GM12878 (cell line): ENCODE data around the gene NALF2. TPM values are rescaled to one million over a fixed set of nuclear protein-coding genes. Genes with fewer than 3 reads are reported as not detected.

Source experiments
- ATAC-seq: fragments of 200-7000 bp; cut with Tn5 transposase; 3 replicates; pipeline ENCODE4 v1.9.1; 2020; ENCODE audit warnings: mild to moderate bottlenecking, moderate library complexity
- BruUV-seq: library from RNA; stranded (reverse); fragments of 400-500 nt; replicated peaks from 2 replicates; lab custom pipeline; 2021; lab: Mats Ljungman, UMichigan
- CTCF ChIA-PET: fragments of 300-600 bp; sonication (Branson Sonifier 250); formaldehyde crosslinking; extraction: SDS; loops from one replicate; lab custom pipeline; 2021; ENCODE audit warnings: inconsistent platforms; lab: Yijun Ruan, JAX
- POLR2A ChIA-PET: fragments of 350-600 bp; formaldehyde crosslinking; extraction: SDS; loops from one replicate; lab custom pipeline; 2021; ENCODE audit warnings: inconsistent platforms; lab: Charles Lee
- RAD21 ChIA-PET: fragments of 300-600 bp; sonication (Branson Sonifier 250); formaldehyde crosslinking; loops from one replicate; lab custom pipeline; 2023; ENCODE audit warnings: antibody characterized with exemption; ENCODE audit not compliant: unreplicated experiment; lab: Charles Lee
- SMC1A ChIA-PET: fragments of 300-600 bp; sonication (Branson Sonifier 250); formaldehyde crosslinking; loops from one replicate; lab custom pipeline; 2023; ENCODE audit not compliant: unreplicated experiment, uncharacterized antibody; lab: Charles Lee
- DNase-seq: peaks from one replicate; pipeline ENCODE4 v3.0.0-alpha.2; 2011; ENCODE audit warnings: low read depth, low spot score
- FAIRE-seq: peaks from 3 replicates; lab custom pipeline; 2011; peaks lifted over from hg19 to GRCh38; lab: Jason Lieb, UNC
- H2AFZ ChIP-seq: 2 replicates; pipeline ENCODE4 v1.6.0; 2011; ENCODE audit warnings: low read depth, low read length, control low read depth; ENCODE audit not compliant: control insufficient read depth
- H3K27ac ChIP-seq: 2 replicates; pipeline ENCODE4 v1.5.1; 2011; ENCODE audit warnings: control low read depth; ENCODE audit not compliant: control insufficient read depth, insufficient read depth
- H3K27me3 ChIP-seq, 2 experiments: replicated peaks in 1 of 2; 2 replicates each; pipeline versions ENCODE4 v1.6.0 to v1.6.1; 2011; ENCODE audit warnings: low read length in 1 of 2; ENCODE audit not compliant: control insufficient read depth in 2 of 2, insufficient read depth in 2 of 2
- H3K36me3 ChIP-seq, 2 experiments: 2 replicates each; pipeline ENCODE4 v1.5.1; 2011; ENCODE audit warnings: low read length in 1 of 2; ENCODE audit not compliant: control insufficient read depth in 2 of 2, insufficient read depth in 2 of 2
- H3K4me1 ChIP-seq: 2 replicates; pipeline ENCODE4 v1.6.1; 2011; ENCODE audit warnings: mild to moderate bottlenecking, low read length, moderate library complexity, mixed read lengths; ENCODE audit not compliant: control insufficient read depth, insufficient read depth
- H3K4me2 ChIP-seq: 2 replicates; pipeline ENCODE4 v1.6.0; 2011; ENCODE audit warnings: control low read depth; ENCODE audit not compliant: control insufficient read depth, insufficient read depth
- H3K4me3 ChIP-seq: fragments of 200-600 bp; sonication (generic); 2 replicates; pipeline ENCODE4 v1.5.1; 2016
- H3K79me2 ChIP-seq: 2 replicates; pipeline ENCODE4 v1.6.0; 2011; ENCODE audit warnings: low read length; ENCODE audit not compliant: control insufficient read depth, insufficient read depth
- H3K9ac ChIP-seq: 2 replicates; pipeline ENCODE4 v1.8.0; 2011; ENCODE audit warnings: low read length, control low read depth, mixed read lengths; ENCODE audit not compliant: control insufficient read depth, insufficient read depth
- H3K9me3 ChIP-seq: replicated peaks from 3 replicates; pipeline ENCODE4 v1.5.1; 2011; ENCODE audit warnings: mild to moderate bottlenecking, low read length; ENCODE audit not compliant: control insufficient read depth, insufficient read depth
- H4K20me1 ChIP-seq: 2 replicates; pipeline ENCODE4 v1.6.0; 2011; ENCODE audit not compliant: control insufficient read depth, insufficient read depth
- EED ChIP-seq: sonication (generic); IDR thresholded peaks from 2 replicates; pipeline ENCODE4 v1.6.1; 2016; ENCODE audit warnings: antibody characterized with exemption, low read depth
- POLR2A ChIP-seq: IDR thresholded peaks from 2 replicates; pipeline ENCODE4 v1.6.1; 2011; ENCODE audit warnings: low read depth, mild to moderate bottlenecking, low read length
- TBL1XR1 ChIP-seq: IDR thresholded peaks from 2 replicates; pipeline ENCODE4 v1.6.1; 2012; ENCODE audit warnings: low read depth, low read length, improper control_type of control experiment
- ZNF384 ChIP-seq: IDR thresholded peaks from 2 replicates; pipeline ENCODE4 v1.6.1; 2012; ENCODE audit warnings: low read depth, mild to moderate bottlenecking, low read length, improper control_type of control experiment, borderline replicate concordance
- WGBS: methylation state at CpG from one replicate; pipeline ENCODE4 v1.1.6; 2016; ENCODE audit warnings: low lambda C conversion rate; ENCODE audit not compliant: insufficient replicate concordance, insufficient coverage; ENCODE audit errors: missing lambda C conversion rate; 5-methylcytosine and 5-hydroxymethylcytosine counted together
- in situ Hi-C: fragments of 300-500 bp; cut with MboI; formaldehyde crosslinking; loops from 9 replicates; pipeline ENCODE4 v1.14.3; 2018; ENCODE audit warnings: mixed read lengths
- intact Hi-C: fragments of 100-400 bp; cut with micrococcal nuclease; formaldehyde crosslinking; loops from one replicate; pipeline ENCODE4 v1.14.2; 2022; ENCODE audit not compliant: unreplicated experiment
- polyA plus RNA-seq, 11 experiments: library from polyadenylated mRNA; depleted of rRNA in 4 of 11; unstranded in 6 of 11; stranded (reverse) in 5 of 11; fragments of >200 nt; fragmentation: Nextera tagmentation in 4 of 11; fragmentation: Illumina TruSeq in 1 of 11; extraction: Ambion mirVana in 4 of 11; extraction: Trizol in 1 of 11; gene quantifications; 1 replicate in 1 of 11; 2 replicates in 10 of 11; pipeline versions ENCODE4 v1.2.1 to v1.2.3, GENCODE V29; 2011 to 2016; ENCODE audit warnings: inconsistent platforms in 2 of 11, missing spikeins in 2 of 11, low read depth in 1 of 11
- total RNA-seq, 4 experiments: library from RNA; depleted of rRNA in 3 of 4; stranded (reverse); fragments of >200 nt in 3 of 4; fragmentation: Illumina TruSeq in 1 of 4; extraction: Trizol in 1 of 4; gene quantifications; 2 replicates each; pipeline versions ENCODE4 v1.2.1 to v1.2.3, GENCODE V29; 2013 to 2021
- TF ChIP-seq, protein P1 (sequence below): fragments of 450-650 bp; IDR thresholded peaks from 2 replicates; pipeline ENCODE4 v1.6.1; 2016; ENCODE audit warnings: mild to moderate bottlenecking, moderate library complexity, borderline replicate concordance
- TF ChIP-seq, protein P2 (sequence below): fragments of 450-650 bp; IDR thresholded peaks from 2 replicates; pipeline ENCODE4 v1.6.1; 2017; ENCODE audit warnings: borderline replicate concordance
- TF ChIP-seq, protein P3 (sequence below): fragments of 450-650 bp; formaldehyde crosslinking; IDR thresholded peaks from 2 replicates; pipeline ENCODE4 v1.4.0; 2022; ENCODE audit warnings: mild to moderate bottlenecking, moderate library complexity
- TF ChIP-seq, protein P4 (sequence below): fragments of 450-650 bp; IDR thresholded peaks from 2 replicates; pipeline ENCODE4 v1.6.1; 2017; ENCODE audit warnings: antibody characterized with exemption, mild to moderate bottlenecking, moderate library complexity

NALF2 gene
- total and polyA plus RNA-seq, 10 of the 15 experiments (the other 5 are each of a cell fraction or from before 2014, with no cell fraction given) = not detected

DNA sequence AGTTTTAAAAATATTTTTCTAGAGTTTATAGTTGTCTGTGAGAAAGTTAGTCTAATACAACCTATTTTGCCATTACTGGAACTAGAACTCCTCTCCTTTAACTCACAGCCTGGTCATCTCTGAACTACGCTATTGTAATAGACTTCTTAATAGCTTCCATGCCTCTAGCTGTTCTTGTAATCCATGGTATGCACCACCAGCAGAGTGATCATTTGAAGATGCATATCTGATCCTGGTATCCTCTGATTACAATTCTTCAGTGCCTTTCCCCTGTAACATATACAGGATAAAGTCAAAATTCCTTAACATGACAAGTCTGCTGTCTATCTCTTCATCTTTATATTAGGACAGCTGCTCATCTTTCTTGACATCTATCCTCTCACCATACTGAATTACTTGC, 37.6 kb upstream of the NALF2 start:
- 0% methylated on average over 1 of the region's 1 CpG for WGBS
- DNase-seq (no peak), FAIRE-seq (no peak), ATAC-seq (no peak)
- BruUV-seq = no TSS peak
- Histone ChIP-seq H3K9ac (no peak overlapping the region), H3K27ac (no peak overlapping the region), H4K20me1 (no peaks in the 10 kb centered on the region), H3K27me3 (no peaks in the 10 kb centered on the region), H2AFZ (no peak overlapping the region), H3K9me3 (no peaks in the 10 kb centered on the region), H3K79me2 (no peaks in the 10 kb centered on the region), H3K4me1 (no peaks in the 10 kb centered on the region), H3K4me3 (no peak overlapping the region), H3K4me2 (no peak overlapping the region), H3K36me3 (no peaks in the 10 kb centered on the region)
- intact Hi-C loops (no loop called here), in situ Hi-C loops (no loop called here)
- POLR2A ChIA-PET = no interaction called here
- CTCF ChIA-PET = no interaction called here
- RAD21 ChIA-PET = no interaction called here
- SMC1A ChIA-PET = no interaction called here
- TF ChIP-seq POLR2A (no peak), EED (no peak), TBL1XR1 (no peak), ZNF384 (no peak)
- TF ChIP-seq, protein P1, sequence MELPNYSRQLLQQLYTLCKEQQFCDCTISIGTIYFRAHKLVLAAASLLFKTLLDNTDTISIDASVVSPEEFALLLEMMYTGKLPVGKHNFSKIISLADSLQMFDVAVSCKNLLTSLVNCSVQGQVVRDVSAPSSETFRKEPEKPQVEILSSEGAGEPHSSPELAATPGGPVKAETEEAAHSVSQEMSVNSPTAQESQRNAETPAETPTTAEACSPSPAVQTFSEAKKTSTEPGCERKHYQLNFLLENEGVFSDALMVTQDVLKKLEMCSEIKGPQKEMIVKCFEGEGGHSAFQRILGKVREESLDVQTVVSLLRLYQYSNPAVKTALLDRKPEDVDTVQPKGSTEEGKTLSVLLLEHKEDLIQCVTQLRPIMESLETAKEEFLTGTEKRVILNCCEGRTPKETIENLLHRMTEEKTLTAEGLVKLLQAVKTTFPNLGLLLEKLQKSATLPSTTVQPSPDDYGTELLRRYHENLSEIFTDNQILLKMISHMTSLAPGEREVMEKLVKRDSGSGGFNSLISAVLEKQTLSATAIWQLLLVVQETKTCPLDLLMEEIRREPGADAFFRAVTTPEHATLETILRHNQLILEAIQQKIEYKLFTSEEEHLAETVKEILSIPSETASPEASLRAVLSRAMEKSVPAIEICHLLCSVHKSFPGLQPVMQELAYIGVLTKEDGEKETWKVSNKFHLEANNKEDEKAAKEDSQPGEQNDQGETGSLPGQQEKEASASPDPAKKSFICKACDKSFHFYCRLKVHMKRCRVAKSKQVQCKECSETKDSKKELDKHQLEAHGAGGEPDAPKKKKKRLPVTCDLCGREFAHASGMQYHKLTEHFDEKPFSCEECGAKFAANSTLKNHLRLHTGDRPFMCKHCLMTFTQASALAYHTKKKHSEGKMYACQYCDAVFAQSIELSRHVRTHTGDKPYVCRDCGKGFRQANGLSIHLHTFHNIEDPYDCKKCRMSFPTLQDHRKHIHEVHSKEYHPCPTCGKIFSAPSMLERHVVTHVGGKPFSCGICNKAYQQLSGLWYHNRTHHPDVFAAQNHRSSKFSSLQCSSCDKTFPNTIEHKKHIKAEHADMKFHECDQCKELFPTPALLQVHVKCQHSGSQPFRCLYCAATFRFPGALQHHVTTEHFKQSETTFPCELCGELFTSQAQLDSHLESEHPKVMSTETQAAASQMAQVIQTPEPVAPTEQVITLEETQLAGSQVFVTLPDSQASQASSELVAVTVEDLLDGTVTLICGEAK = no peak
- TF ChIP-seq, protein P2, sequence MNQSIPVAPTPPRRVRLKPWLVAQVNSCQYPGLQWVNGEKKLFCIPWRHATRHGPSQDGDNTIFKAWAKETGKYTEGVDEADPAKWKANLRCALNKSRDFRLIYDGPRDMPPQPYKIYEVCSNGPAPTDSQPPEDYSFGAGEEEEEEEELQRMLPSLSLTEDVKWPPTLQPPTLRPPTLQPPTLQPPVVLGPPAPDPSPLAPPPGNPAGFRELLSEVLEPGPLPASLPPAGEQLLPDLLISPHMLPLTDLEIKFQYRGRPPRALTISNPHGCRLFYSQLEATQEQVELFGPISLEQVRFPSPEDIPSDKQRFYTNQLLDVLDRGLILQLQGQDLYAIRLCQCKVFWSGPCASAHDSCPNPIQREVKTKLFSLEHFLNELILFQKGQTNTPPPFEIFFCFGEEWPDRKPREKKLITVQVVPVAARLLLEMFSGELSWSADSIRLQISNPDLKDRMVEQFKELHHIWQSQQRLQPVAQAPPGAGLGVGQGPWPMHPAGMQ = no peak
- TF ChIP-seq, protein P3, sequence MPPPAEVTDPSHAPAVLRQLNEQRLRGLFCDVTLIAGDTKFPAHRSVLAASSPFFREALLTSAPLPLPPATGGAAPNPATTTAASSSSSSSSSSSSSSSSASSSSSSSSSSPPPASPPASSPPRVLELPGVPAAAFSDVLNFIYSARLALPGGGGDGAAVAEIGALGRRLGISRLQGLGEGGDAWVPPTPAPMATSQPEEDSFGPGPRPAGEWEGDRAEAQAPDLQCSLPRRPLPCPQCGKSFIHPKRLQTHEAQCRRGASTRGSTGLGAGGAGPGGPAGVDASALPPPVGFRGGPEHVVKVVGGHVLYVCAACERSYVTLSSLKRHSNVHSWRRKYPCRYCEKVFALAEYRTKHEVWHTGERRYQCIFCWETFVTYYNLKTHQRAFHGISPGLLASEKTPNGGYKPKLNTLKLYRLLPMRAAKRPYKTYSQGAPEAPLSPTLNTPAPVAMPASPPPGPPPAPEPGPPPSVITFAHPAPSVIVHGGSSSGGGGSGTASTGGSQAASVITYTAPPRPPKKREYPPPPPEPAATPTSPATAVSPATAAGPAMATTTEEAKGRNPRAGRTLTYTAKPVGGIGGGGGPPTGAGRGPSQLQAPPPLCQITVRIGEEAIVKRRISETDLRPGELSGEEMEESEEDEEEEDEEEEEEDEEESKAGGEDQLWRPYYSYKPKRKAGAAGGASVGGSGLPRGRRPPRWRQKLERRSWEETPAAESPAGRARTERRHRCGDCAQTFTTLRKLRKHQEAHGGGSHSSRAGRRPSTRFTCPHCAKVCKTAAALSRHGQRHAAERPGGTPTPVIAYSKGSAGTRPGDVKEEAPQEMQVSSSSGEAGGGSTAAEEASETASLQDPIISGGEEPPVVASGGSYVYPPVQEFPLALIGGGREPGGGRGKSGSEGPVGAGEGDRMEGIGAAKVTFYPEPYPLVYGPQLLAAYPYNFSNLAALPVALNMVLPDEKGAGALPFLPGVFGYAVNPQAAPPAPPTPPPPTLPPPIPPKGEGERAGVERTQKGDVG = no peak
- TF ChIP-seq, protein P4, sequence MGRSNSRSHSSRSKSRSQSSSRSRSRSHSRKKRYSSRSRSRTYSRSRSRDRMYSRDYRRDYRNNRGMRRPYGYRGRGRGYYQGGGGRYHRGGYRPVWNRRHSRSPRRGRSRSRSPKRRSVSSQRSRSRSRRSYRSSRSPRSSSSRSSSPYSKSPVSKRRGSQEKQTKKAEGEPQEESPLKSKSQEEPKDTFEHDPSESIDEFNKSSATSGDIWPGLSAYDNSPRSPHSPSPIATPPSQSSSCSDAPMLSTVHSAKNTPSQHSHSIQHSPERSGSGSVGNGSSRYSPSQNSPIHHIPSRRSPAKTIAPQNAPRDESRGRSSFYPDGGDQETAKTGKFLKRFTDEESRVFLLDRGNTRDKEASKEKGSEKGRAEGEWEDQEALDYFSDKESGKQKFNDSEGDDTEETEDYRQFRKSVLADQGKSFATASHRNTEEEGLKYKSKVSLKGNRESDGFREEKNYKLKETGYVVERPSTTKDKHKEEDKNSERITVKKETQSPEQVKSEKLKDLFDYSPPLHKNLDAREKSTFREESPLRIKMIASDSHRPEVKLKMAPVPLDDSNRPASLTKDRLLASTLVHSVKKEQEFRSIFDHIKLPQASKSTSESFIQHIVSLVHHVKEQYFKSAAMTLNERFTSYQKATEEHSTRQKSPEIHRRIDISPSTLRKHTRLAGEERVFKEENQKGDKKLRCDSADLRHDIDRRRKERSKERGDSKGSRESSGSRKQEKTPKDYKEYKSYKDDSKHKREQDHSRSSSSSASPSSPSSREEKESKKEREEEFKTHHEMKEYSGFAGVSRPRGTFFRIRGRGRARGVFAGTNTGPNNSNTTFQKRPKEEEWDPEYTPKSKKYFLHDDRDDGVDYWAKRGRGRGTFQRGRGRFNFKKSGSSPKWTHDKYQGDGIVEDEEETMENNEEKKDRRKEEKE = no peak
